GM21529 (cell line): ENCODE measurements around the gene SNX11.
A peak's percentile ranks its signal among the peaks of the same experiment; 100 is the strongest.
"Not testable (repeated sequence)": the region's sequence is repeated elsewhere in the genome, so short reads cannot be mapped to it uniquely, and the experiment has no call there.

ENCODE experiments used
- ATAC-seq: cut with Tn5 transposase; IDR thresholded peaks from one replicate; pipeline ENCODE4 v1.9.1; 2021; ENCODE audit not compliant: unreplicated experiment

The SNX11 gene, protein sequence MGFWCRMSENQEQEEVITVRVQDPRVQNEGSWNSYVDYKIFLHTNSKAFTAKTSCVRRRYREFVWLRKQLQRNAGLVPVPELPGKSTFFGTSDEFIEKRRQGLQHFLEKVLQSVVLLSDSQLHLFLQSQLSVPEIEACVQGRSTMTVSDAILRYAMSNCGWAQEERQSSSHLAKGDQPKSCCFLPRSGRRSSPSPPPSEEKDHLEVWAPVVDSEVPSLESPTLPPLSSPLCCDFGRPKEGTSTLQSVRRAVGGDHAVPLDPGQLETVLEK

DNA sequence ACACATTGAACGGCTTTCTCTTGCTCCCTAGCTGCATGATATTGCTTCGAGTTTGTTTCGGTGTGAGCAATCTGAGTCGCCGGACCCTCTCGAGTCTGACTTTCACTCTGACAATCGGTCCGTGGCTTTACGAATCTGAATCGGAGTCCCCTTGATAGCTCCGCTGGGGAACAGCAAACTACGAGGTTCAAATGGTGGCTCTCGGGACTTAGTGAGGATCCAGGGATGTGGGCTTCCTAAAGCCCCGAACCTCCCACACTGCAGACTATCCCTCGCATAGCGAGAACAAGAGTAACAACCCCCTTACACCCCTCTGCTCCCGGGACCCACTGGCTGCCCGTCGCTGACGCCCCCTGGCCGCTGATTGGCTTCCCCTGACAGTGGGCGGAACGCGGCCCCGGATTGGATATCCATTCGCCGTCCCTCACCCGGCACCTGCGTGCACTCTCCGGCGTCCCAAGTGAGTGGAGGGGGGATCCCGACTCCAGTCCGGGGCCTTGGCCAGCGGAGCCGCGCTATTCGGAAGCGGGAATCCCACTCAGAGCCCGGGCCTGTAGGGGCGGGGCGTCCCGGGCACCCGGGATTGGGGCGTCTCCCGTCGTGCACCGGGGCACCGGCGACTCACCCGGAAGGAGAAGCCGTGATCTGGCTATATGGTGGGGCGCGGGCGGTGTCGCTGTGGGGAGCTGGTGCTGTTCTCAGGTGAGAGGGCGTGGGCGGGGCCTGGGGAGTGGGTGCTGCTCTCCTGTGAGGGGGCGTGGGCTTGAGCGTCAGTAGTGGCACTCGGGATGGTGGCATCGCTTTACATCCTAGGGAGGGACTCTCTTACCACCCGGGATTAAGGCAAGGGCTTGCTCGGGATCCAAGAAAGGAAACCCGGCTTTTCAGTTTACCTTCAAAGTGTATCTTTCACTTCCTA lies at the start of gene SNX11:
Gene SNX11, plus strand, starts transcription at position 630 of the 919 bp plus-strand sequence. CDS start 4,278 bp downstream, outside the sequence.
- peak; percentile 71 for ATAC-seq

DNA sequence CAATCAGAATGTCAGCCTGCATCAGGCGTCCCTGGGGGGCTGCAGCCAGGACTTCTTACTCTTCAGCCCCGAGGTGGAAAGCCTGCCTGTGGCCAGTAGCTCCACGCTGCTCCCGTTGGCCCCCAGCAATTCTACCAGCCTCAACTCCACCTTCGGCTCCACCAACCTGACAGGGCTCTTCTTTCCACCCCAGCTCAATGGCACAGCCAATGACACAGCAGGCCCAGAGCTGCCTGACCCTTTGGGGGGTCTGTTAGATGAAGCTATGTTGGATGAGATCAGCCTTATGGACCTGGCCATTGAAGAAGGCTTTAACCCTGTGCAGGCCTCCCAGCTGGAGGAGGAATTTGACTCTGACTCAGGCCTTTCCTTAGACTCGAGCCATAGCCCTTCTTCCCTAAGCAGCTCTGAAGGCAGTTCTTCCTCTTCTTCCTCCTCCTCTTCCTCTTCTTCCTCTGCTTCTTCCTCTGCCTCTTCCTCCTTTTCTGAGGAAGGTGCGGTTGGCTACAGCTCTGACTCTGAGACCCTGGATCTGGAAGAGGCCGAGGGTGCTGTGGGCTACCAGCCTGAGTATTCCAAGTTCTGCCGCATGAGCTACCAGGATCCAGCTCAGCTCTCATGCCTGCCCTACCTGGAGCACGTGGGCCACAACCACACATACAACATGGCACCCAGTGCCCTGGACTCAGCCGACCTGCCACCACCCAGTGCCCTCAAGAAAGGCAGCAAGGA lies 49.0 kb upstream of the SNX11 start:
- no peak for ATAC-seq

DNA sequence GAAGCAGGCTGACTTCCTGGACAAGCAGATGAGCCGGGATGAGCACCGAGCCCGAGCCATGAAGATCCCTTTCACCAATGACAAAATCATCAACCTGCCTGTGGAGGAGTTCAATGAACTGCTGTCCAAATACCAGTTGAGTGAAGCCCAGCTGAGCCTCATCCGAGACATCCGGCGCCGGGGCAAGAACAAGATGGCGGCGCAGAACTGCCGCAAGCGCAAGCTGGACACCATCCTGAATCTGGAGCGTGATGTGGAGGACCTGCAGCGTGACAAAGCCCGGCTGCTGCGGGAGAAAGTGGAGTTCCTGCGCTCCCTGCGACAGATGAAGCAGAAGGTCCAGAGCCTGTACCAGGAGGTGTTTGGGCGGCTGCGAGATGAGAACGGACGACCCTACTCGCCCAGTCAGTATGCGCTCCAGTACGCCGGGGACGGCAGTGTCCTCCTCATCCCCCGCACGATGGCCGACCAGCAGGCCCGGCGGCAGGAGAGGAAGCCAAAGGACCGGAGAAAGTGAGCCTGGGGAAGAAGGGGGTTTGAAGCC lies 48.4 kb upstream of the SNX11 start:
- ATAC-seq, result no peak

DNA sequence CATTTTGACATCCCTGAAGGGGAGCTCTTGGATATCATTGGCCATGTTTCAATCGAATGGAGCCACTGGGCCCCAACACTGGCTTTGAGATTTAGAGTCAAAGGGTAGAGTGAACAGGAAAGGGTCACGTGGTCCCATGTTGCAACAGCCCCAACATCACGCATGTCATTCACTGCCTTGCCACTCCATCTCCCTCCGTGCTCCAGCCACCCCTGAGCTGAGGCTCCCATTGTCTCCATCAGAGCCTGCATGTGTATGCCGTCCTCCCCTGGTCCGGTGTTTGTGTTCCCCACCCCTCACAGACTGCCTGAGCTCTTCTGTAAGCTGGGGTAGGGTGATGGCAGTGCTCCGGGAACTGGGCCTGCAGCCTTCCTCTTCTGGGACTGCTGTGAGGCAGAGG lies 47.3 kb upstream of the SNX11 start:
- ATAC-seq, result no peak

DNA sequence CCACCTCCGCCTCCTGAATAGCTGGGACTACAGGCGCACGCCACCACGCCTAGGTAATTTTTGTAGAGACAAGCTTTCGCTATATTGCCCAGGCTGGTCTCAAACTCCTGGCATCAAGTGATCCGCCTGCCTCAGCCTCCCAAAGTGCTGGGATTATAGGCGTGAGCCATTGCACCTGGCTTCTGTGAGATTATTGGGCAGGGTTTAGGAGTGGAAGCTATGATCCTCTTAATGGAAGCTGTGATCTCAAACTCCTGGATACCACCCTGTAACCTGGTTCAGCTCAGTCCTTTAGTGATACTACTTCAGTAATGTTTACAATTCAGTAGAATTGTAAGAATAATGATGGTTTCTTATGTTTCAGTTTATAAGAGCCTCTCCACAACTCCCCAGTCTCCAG lies 45.3 kb upstream of the SNX11 start:
- no peak for ATAC-seq

DNA sequence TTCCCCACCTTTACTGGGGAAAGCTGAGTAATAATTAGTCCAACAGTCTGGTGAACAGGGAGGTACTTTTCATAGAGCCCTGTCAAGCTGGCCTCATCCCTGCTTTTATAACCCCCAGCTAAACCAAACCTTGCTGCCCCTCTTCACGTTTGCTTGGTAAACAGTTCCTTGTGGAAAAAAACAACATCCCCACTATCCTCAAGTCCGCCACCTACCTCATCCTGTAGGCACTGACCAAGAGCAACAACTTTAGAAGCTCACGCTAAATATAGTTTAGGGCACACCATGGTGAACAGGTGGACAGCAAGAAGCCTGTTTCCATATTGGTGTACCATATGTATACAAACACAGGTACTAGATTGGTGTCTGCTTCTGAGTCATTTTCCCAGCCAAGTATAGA lies 42.9 kb upstream of the SNX11 start:
- ATAC-seq, result no peak

DNA sequence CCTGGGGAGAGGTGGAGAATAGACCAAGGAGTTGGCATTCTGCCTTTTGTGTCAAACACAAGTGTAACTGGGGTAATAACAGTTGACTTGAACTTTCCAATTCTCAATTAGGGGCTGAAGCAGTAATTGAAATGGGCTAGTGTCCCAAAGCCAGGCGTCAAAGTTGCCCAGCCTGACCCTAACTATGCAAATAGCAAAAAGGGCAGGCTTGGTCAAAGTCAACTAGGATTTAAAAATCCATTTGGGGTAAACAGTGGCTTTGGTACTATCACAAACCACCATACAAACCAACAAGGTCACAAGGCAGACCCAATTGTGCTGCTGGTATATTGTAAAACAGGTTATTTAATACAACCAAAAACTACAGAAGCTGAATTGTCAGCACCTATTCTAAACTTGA lies 41.4 kb upstream of the SNX11 start:
- ATAC-seq, result no peak

DNA sequence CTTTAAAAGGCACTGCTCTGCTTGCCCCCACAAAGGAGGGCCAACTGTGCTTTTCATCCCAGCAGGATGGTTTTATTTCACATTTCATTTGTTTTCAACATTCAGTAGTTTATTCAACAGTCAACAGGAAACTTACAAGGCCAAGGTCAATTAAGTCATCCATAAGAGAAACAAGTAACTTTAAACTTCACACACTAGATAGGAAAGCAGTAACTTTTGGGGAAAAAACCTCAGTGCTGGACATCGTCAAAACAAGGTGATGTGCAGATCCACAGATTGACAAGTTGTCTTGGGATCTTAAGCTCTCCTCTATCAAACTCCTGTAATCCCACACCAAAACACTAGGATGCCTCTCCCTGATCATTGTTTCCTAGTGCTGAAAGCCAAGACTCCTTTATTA lies 40.9 kb upstream of the SNX11 start:
- ATAC-seq, result no peak

DNA sequence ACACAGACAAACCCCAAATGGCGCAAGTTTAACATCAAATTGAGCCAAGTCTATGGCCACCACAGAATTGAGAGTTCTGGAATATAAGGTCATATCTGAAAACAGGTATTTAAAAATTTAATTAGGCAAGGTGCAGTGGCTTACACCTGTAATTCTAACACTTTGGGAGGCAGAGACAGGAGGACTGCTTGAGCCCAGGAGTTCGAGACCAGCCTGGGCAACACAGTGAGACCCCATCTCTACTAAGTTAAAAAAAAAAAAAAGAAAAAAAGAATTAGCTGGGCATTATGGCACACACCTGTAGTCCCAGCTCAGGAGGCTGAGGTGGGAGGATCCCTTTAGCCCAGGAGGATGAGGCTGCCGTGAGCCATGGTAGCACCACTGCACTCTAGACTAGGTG lies 40.3 kb upstream of the SNX11 start:
- ATAC-seq, result no peak

DNA sequence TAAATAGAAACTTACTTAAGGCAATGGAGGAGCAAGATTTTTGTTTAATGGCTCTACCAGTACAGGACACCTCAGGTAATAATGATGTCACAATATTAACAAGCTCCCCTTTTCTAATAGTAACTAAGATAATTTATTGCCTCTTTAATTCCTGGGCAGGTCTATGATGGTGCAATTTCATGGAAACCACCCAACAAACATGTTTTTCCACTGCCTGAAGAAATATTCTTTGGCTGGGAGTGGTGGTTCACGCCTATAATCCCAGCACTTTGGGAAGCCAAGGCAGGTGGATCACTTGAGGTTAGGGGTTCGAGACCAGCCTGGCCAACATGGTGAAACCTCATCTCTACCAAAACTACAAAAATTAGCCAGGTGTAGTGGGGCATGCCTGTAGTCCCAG lies 39.8 kb upstream of the SNX11 start:
- ATAC-seq, result not testable (repeated sequence)

DNA sequence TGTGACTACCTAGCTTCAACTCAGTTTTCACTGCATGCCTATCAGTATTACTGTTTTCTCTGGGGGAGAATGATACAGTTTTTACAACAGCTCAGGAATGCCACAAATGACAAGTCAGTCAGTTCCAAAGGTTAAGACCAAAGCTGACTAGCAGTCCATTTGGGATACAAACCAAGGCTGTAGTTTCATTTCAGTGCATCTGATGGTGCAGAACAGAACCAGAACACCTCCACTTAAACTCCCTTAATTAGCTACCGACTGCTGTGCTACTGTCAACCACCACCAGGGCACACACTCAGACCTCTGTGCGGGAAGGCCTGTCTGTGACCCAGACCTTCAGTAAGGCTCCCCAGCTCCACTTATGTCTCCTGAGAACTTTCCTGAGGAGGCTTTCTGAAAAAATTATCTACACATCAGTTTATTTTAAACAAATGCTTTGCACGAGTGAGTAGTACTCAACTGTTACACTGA lies 39.0 kb upstream of the SNX11 start:
- ATAC-seq, result no peak

DNA sequence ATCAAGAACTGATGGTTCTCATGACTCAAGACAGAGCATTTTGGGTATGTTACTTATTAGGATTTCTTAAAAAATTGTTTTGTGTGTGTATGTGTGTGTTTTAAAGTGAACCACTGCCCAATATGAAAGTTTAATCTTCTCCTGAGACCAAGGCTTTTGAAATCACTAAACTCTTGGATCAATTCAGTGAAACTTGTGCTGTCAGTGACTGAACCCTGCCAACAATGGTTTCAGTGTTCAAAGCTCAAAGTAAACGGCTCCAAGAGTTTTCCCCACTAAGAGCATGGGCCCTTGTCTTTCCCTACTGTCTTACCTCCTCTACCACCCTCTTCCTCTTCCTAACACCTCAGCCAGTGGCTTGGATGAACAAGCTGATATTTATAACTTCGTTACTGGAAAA lies 37.4 kb upstream of the SNX11 start:
- no peak for ATAC-seq

DNA sequence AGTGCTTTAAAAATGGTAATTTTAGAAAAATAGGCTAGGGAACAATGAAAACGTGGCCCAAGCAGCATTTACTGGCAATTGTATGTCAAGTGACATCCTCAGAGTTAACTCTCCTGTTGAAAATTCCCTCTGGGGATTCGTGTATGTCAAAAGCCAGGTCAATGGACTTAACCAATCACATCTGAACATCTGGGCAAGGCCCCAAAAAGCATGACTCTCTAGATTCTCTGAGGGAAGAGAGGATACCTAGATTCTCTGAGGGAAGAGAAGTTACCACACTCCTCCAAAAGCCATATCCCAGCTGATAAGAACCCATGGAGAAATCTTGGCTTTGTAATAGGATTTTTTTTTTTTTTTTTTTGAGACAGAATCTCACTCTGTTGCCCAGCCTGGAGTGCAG lies 35.9 kb upstream of the SNX11 start:
- no peak for ATAC-seq

DNA sequence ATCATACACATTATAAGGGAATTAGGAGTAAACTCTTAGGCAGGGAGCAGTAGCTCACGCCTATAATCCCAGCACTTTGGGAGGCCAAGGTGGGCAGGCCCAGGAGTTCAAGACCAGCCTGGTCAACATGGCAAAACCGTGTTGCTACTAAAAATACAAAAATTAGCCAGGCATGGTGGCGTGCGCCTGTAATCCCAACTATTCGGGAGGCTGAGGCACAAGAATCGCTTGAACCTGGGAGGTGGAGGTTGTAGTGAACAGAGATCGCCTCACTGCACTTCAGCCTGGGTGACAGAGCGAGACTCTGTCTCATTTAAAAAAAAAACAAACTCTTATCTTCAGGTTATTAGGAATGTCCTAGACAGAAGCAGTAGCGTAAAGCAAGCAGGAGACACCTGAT lies 34.8 kb upstream of the SNX11 start:
- not testable (repeated sequence) for ATAC-seq

DNA sequence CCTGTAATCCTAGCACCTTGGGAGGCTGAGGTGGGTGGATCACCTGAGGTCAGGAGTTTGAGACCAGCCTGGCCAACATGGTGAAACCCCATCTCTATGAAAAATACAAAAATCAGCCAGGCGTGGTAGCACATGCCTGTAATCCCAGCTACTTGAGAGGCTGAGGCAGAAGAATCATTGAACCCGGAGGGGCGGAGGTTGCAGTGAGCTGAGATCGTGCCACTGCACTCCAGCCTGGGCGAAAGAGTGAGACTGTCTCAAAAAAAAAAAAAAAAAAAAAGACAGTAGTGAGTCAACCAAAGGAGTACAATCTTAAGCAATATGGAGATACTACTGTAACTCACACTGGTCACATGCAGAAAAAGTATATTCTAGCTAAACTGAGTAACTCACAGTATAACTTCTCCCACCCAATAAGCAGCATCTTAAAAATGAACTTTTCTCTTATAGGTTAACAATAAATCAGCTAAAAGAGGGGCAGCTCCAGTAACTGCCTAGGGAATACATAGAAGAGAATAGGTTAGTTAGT lies 33.9 kb upstream of the SNX11 start:
- ATAC-seq, result not testable (repeated sequence)

DNA sequence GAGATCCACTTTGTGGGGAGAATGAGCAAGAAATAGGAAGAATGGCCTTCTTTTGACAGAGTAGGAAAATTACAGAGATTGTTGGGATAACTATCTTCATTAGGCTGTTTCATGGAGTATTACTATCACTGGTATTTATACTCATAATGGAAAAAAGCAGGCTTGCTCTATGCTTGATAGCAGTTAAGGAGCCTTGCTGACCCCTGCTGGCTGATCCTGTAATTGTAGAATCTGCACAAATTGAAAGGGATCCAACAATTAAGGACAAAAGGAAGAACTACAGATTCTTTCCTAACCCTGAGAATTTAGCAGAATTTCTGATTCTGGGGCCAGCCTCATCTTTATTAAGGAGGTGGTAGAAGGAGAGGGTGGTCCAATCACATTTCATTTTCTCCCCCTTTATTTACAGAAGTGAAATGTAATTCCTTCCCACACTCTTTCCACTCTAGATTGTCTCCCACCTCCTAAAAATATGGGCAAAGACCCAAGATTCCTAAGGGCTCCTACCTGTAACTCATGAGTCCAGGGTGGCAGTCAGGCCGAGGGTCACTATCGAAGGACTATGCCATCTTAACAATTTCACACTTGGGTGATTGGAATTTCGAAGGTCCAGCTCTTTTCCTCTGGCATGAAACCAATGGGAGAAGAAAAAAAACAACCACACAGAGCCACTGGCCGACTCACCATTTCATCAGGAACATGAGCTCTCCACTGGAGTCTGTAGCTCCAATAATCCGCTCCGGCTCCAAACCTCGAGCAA lies 33.1 kb upstream of the SNX11 start:
- ATAC-seq, result no peak

DNA sequence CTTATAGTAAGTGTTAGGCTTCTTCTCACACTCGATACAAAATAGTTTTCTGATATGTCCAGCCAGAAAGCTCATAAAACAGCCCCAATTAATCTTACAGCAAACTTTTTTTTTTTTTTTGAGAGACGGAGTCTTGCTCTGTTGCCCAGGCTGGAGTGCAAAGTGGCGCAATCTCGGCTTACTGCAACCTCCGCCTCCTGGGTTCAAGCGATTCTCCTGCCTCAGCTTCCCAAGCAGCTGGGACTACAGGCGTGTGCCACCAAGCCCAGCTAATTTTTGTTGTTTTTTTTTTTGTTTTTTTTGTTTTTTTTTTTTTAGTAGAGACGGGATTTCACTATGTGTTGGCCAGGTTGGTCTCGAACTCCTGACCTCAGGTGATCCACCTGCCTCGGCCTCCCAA lies 30.4 kb upstream of the SNX11 start:
- not testable (repeated sequence) for ATAC-seq

DNA sequence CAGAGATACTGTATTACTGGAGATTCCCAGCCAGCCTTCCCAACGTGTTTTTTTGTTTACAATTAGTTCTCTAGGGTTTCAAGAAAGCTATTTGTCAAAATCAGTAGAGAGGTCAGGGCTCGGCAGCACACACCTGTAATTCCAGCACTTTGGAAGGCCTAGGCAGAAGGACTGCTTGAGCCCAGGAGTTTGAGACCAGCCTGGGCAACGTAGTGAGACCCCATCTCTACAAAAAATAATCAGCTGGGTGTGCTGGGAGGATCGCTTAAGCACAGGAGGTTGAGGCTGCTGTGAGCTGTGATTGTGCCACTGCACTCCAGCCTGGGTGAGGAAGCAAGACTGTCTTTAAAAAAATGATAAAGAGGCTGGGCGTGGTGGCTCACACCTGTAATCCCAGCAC lies 25.7 kb upstream of the SNX11 start:
- no peak for ATAC-seq

DNA sequence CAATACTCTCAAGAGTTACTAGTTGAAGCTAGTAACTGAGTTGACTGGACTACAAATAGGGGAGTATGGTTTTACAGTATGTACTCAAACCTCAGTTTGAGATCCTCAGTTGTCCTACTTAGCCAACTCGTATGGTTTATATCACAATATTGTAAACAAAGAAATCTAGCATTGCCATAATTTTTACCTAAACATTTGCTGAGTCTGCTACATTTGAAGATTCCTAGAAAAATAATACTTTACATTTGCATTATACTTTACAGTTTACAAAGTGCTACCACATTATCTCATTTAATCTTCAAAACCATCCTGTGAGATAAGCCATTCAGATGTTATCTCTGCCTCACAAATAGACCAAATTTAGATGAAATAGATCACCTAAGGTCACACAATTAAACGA lies 22.6 kb upstream of the SNX11 start:
- ATAC-seq, result no peak

DNA sequence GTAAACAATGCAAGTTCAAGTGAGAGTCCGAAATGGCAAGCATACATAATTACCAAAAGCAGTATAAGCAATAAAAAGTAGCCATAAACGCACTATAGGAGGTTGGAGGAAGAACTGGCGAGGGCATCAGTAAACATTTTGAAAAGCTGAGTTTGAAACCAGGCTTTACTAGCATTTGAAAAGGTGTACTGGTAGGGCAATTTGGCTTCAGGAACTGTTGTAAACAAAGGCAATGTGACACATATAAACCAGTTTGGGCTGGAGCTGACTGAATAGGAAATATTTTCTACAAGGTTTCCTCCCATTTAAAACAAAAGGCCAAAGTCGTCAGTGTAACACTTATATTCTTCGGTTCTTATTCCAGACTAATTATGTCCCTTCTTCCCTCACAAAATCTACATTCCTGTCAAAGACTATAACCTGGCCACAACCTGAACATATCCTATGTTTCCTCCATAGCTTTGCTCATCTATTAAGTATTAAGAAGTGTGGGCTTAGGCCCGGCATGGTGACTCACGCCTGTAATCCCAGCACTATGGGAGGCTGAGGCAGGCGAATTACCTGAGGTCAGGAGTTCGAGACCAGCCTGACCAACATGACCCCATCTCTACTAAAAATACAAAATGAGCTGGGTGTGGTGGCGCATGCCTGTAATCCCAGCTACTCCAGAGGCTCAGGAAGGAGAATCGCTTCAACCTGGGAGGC lies 14.1 kb upstream of the SNX11 start:
- ATAC-seq, result no peak
